Fibroblast of mammary gland (primary cell): ENCODE data around the gene UAP1.

Source experiments
- DNase-seq: peaks from one replicate; pipeline ENCODE4 v3.0.0-alpha.2; 2010; ENCODE audit warnings: low read depth
- H3K4me3 ChIP-seq: 2 replicates; pipeline ENCODE4 v1.5.1; 2011; ENCODE audit warnings: low read depth, mild to moderate bottlenecking, low read length, moderate library complexity; ENCODE audit not compliant: control insufficient read depth
- CTCF ChIP-seq: conservative IDR thresholded peaks from 2 replicates; pipeline ENCODE4 v1.5.1; 2011; ENCODE audit warnings: low read depth, low read length, inconsistent platforms; ENCODE audit not compliant: control insufficient read depth, insufficient read depth

Gene UAP1

DNA sequence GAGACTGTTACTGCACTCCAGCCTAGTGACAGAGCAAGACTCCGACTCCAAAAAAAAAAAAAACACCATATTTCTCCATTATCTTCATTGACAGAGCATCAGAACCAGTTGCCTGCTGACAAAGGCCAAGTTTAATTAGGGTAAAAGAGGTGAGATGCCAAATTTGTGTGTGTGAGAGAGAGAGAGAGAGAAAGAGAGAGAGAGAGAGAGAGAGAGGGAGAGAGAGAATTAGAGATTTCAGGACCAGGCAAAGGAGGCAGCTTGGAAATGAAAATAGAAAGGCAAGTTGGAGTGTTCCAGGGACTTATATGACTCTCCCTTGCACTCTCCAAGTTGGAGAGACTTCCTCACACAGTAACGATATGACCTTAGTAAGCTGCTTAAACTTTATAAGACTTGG is 24.3 kb upstream of the UAP1 start:
- no peak for TF ChIP-seq CTCF
- no peak overlapping the region for H3K4me3 ChIP-seq
- no peak for DNase-seq

GRCh38 chr1:162538815-162539431 is 22.6 kb upstream of the UAP1 start:
- H3K4me3 ChIP-seq = no peak overlapping the region
- peak; percentile 84 for DNase-seq
- TF ChIP-seq CTCF = no peak

- DNase-seq = peak; percentile 98
- no peak overlapping the region for H3K4me3 ChIP-seq
- no peak for TF ChIP-seq CTCF
These were observed 19.8 kb upstream of the UAP1 start for GRCh38 chr1:162541619-162542141.

- no peak for TF ChIP-seq CTCF
- no peak for DNase-seq
- H3K4me3 ChIP-seq = no peak overlapping the region
These were observed 18.3 kb upstream of the UAP1 start for GRCh38 chr1:162543228-162543627.

GRCh38 chr1:162548170-162548569 is 13.4 kb upstream of the UAP1 start:
- no peak overlapping the region for H3K4me3 ChIP-seq
- peak; percentile 94 for DNase-seq
- no peak for TF ChIP-seq CTCF

- no peak for TF ChIP-seq CTCF
- no peak overlapping the region for H3K4me3 ChIP-seq
- no peak for DNase-seq
These were observed 12.5 kb upstream of the UAP1 start for GRCh38 chr1:162549001-162549400.

GRCh38 chr1:162550925-162551324 is 10.6 kb upstream of the UAP1 start:
- TF ChIP-seq CTCF = no peak
- no peak for DNase-seq
- no peak overlapping the region for H3K4me3 ChIP-seq
